ENCODE results near the gene TBCA.

TBCA gene, protein sequence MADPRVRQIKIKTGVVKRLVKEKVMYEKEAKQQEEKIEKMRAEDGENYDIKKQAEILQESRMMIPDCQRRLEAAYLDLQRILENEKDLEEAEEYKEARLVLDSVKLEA

DNA sequence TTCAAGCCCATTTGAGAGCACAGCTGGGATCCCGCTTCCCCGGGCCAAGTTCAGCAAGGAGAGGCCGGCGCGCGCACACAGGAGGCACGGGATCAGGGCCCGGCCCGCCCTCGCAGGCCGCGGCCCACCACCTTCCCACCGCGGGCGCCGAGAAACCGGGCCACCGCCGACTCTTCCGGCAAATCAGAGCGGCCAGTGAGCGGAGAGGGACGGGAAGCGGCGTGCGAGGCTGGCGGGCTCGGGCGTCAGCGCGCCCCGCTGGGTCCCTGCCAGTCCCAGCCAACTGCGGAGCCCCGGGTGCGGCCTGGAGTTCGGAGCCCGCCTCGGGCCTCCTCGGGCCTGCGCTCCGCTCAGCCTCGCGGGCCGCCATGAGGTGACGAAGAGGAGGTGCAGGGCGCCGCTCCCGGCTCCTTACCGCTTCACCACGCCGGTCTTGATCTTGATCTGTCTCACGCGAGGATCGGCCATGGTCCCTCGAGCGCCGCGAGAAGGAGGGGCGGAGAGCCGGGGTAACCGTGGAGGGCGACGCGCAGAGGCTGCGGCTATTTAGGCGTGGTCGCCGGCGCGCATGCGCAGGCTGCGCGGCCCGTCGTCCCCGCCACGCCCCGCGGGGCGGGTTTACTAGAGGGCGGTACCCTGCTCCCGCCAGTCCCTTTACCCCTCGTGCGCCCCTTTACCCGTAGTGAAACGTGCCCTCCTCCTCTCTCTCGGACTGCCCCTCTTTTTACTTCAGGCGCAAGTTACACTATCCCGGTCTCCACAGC lies at the start of gene TBCA:
Gene TBCA, minus strand, starts transcription at position 550 of the 764 bp plus-strand sequence. Its CDS starts 82 bp downstream, at position 468.
- DNase-seq (ENCODE audit: low read depth), result peak; percentile 50

DNA sequence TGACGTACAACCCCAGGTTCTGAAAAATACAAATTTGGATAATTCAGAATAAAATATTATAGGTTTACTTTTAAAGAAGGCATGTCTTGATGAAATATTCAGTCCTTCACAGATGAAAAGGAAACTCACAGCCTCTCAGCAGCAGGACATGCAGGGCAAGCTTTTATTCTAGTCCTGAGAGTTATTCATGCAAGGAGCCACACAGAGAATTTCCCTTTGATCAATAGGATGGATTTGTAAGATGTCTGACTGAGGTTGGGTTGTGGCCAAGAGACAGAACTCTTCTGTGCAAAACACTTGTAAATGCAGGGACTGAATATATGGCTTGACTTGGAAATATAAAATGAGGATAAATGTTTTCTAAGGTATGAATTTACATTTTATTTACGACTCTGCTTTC lies 48.8 kb upstream of the TBCA start:
- DNase-seq (ENCODE audit: low read depth), result no peak

DNA sequence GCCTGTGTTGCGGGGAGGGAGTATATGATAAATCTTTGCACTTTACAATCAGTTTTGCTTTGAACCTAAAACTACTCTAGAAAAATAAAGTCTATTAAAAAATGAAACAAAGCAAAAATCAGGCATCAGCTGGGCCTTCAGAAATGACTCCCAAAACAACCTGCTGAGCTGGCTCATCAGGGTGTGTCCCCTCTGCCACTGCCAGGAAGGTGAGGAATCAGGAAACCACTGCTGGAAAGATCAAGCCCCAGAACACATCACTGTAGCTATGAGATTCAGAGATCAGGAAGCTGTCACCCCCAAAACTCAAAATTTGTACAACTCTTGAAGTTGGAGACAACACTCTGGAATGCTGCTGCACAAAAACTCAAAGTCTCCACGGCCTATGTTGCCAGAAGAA lies 40.5 kb upstream of the TBCA start:
- DNase-seq (ENCODE audit: low read depth), result no peak

DNA sequence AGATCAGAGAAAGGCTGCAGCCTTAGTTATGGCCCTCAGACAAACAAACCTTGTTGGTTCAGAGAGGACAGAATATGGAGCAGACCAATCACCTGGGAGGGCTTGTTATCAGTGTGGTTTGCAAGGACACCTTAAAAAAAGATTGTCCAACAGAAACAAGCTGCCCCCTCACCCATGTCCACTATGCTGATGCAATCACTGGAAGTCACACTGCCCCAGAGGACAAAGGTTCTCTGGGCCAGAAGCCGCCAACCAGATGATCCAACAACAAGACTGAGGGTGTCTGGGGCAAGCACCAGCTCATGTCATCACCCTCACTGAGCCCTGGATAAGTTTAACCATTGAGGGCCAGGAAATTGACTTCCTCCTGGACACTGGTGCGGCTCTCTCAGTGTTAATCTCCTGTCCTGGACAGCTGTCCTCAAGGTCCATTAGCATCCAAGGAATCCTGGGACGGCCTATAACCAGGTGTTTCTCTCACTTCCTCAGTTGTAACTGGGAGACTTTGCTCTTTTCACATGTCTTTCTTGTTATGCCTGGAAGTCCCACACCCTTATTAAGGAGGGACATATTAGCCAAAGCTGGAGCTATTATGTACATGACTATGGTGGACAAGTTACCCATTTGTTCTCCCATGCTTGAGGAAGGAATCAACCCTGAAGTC lies 36.9 kb upstream of the TBCA start:
- DNase-seq (ENCODE audit: low read depth), result no peak

DNA sequence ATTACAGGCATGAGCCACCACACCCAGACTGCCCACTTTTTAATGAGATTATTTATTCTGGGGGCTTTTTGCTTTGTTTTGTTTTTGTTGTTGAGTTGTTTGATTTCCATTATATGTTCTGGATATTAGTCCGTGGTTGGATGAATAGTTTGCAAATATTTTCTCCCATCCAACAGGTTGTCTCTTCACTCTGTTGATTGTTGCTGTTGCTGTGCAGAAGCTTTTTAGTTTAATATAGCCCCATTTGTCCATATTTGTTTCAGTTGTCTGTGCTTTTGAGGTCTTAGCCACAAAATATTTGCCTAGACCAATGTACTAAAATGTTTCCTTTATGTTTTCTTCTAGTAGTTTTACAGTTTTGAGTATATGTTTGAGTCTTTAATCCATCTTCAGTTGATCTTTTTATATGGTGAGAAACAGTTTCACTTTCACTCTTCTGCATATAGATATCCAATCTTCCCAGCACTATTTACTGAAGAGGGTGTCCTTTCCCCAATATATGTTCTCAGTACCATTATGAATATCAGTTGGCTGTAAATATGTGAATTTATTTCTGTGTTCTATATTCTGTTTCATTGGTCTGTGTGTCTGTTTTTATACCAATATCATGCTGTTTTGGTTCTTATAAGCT lies 30.2 kb upstream of the TBCA start:
- no peak for DNase-seq (ENCODE audit: low read depth)

DNA sequence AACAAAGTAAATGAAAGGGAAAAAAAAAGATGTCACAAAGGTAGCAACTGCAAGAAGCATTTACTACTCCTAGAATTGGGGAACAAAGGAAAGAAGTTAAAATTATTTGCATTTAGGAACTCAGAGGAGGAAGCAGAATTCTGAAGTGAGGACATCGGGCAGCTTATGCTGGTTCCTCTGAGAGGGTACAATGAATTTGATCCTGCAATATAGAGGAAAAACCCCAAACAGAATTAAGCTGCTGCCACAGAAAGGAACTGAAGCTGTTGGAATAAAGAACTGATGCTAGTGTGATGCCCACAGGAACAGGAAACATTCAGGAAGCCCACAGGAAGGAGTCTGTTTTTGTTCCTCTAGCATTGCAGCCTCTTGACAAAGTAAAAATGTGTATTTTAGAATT lies 22.3 kb upstream of the TBCA start:
- no peak for DNase-seq (ENCODE audit: low read depth)

DNA sequence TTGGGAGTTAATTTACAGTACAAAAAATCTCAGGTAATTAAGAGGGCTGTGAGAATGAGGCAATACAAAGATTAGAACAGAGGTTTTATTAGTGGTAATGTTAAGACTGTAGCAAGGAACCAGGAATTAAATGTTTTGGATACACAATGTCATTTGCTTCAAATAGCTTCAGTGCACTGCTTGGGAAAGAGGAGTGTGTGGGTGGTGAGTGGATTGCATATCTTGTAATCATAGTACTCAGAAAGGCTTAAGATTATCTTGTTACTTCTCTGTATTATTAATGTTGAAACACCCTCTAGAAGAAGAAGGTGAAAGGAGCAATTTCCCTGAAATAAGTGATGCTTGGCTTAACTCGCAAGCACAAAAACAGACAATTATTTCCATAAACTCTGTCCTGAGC lies 21.0 kb upstream of the TBCA start:
- no peak for DNase-seq (ENCODE audit: low read depth)

DNA sequence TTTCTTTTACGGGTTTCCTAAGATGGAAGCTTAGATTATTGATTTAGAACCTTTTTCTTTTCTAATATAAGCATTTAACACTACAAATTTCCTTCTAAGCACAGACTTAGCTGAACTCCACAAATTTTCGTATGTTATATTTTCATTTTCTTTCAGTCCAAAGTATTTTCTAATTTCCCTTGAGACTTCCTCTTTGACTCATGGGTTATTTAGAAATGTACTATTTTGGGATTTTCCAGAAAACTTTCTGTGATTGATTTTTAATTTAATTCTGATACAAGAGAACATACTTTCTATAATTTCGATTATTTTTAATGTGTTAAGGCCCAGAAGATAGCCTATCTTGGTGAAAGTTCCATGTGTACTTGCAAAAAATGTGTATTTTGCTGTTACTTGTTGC lies 19.7 kb upstream of the TBCA start:
- DNase-seq (ENCODE audit: low read depth), result no peak

DNA sequence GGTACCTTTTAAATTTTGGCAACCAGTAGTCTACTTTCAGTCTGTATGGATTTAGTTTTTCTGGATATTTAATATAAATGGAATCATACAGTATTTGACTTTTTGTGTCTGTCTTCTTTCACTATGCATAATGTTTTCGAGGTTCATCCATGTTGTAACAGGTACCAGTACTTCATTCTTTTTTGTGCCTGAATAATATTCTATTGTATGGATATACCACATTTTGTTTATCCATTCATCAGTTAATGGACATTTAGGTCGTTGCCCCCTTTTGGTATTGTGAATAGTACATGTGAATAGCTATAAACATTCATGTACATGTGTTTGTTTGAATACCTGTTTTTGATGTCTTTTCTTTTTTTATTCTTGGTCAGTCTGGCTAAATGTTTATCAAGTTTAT lies 19.1 kb upstream of the TBCA start:
- no peak for DNase-seq (ENCODE audit: low read depth)

DNA sequence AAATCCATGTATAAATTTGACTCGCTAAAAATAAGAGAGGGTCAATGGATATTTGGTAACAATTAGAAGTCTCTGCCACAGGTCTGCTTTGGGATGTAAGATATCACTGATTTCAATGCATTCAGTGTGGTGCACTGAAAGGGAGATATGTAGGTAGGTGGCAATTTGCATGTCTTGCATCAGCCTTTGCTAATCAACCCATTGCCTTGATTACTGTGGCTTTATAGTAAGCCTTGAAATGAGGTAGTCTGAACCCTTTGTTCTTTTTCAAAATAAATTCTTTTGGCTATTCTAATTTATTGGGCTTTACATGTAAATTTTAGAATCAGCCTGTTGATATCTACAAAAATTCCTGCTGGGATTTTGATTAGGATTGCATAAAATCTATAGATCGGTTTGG lies 15.8 kb upstream of the TBCA start:
- no peak for DNase-seq (ENCODE audit: low read depth)

DNA sequence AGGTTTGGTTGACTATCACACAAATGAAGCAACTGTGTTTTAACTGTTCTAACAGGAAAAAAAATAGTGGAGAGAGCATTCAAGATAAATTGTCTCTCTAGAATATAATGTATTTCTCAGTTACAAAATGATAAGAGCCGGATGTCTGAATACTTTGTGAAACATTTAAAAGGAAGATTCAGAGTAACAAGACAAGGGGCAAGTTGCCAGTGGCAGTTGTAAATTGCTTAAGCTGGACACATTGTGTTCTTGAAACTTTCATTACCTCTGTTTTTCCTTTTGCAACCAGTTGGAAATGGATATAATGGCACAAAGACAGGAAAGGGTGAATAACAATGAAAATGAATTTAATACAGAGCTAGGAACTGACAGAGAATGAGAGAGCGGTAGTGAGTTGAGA lies 15.2 kb upstream of the TBCA start:
- DNase-seq (ENCODE audit: low read depth), result no peak

DNA sequence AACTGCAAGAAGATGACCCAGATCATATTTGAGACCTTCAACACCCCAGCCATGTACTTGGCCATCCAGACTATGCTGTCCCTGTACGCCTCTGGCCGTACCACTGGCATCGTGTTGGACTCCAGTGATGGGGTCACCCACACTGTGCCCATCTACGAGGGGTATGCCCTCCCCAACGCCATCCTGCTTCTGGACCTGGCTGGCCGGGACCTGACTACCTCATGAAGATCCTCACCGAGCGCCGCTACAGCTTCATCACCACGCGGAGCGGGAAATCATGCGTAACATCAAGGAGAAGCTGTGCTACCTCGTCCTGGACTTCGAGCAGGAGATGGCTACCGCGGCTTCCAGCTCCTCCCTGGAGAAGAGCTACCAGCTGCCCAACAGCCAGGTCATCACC lies 9.1 kb upstream of the TBCA start:
- no peak for DNase-seq (ENCODE audit: low read depth)

DNA sequence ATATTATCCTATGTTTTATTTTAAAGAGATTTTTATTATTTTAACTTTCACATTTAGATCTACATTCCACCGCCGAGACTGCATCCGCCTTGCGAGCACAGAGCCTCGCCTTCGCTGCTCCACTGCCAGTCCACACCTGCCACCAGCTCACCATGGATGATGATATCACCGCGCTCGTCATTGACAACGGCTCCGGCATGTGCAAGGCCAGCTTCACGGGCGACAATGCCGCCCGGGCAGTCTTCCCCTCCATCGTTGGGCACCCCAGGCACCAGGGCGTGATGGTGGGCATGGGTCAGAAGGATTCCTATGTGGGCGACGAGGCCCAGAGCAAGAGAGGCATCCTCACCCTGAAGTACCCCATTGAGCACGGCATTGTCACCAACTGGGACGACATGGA lies 8.6 kb upstream of the TBCA start:
- no peak for DNase-seq (ENCODE audit: low read depth)

DNA sequence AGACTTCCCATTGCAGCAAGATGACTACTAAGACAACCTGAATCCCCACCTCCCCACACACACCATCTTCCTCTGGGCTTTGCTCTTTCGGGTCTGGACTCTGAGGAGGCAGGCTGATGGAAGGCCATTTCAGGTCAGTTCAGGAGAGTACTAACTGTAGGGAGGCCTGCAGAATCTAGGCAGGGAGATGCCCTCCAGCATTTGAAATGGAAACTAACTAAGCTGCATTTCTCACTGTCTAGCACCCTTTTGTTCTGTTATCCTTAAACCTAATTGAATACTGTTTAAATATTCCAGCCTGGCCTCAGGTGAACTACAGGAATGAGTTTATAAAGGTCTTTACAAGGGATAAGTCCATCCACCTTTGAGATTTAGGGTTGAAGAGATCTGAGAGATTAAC lies 4.9 kb upstream of the TBCA start:
- DNase-seq (ENCODE audit: low read depth), result no peak

DNA sequence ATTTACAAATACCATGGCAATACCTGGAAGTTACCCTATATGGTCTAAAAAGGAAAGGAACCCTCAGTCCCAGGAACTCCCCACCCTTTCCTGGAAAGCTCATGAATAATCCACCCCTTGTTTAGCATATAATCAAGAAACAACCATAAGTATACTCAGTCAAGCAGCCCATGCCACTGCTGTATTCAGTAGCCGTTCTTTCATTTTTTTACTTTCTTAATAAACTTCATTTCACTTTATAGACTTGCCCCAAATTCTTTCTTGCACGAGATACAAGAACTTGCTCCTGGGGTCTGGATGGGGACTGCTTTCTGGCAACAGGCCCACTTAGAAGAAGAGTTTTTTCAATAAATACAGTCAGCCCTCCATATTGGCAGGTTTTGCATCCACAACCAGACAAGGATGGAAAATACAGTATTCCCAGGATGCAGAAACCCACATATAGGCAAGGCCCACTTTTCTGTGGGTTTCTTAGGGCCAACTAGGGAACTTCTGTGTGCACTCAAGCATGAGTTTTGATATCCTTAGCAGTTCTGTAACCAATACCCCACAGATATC lies 2.8 kb upstream of the TBCA start:
- DNase-seq (ENCODE audit: low read depth), result no peak

DNA sequence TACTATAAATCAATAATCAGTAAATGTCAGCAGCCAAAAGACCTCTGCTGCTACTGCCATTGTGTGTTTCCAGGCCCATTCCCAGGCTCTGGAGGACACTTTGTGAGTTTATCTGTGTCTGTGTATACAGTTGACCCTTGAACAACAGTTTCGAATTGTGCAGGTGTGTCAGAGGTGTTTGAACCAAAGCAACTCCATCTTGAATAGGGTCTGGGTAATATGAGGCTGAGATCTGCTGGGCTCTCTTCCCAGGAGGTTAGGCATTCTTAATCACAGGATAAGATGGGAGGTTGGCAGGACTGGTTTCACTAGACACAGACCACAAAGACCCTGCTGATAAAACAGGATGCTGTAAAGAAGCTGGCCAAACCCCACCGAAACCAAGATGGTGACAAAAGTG lies 2.3 kb upstream of the TBCA start:
- no peak for DNase-seq (ENCODE audit: low read depth)

DNA sequence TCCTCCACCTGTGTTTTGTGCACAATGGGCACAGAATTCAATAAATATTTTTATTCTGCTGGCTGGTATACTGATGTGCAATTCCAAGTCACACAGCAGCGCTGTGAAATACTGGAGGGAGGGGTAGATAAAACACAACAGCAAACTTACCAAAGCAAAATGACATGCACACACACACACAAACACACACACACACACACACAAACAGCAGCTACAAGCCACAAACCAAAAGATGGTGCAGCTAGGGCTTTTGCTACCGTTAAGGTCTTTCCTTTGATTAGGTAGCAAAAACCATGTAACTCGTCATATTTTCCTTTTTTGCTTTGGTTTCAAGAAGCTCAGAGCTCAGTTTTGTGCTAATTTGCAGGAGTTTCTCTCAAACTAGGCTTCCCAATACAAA lies 1.8 kb upstream of the TBCA start:
- DNase-seq (ENCODE audit: low read depth), result no peak

DNA sequence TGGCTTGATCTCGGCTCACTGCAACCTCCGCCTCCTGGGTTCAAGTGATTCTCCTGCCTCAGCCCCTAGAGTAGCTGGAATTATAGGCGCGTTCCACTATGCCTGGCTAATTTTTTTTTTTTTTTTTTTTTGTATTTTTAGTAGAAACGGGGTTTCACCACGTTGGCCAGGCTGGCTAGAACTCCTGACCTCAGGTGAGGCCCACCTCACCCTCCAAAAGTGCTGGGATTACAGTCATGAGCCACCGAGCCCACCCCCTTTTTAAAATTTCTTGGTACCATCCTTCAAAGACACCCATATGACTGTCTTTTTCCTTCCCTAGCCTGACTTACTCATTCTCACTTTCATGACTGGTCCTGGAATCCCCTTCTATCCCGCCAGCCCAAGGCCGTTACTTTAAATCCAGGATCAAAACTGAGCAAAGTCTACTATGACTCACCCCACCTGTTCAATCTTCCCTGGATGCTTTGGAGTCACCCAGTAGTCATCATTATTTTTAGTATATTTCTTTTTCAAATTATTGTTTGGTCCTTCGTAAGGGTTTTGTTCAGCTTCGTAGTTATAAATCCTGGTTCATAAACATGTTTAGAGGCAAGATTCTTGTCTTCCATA lies 1.2 kb upstream of the TBCA start:
- DNase-seq (ENCODE audit: low read depth), result no peak

DNA sequence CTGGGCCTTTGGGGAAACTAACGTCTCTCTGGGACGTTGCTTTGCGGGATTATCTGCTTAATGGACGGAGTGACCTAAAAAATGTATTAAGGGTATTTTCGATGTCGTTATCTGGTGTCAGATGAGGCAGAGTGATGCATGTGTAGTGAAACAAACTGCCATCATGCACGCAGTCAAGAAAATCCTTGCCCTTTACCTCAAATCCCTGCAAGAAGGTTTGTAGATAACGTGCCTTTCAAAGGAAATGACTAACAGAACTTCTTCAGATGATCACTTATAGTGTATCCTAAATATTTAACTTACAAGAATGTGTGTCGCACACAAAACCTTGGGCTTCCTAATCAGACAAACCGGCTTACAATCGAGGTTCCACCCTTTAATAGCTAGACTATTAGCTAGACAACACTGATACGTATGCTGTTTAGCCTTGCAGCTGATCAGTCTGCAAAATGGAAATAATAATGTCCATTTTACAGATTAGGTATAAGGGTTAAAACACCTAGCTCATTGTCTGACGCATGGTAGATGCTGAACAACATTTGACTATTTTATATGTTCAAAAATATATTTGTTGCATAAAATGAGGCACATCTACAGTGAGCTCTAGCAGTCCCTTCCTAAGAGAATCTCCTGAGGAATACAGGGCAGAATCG lies 541 bp upstream of the TBCA start:
- peak; percentile 2 for DNase-seq (ENCODE audit: low read depth)

DNA sequence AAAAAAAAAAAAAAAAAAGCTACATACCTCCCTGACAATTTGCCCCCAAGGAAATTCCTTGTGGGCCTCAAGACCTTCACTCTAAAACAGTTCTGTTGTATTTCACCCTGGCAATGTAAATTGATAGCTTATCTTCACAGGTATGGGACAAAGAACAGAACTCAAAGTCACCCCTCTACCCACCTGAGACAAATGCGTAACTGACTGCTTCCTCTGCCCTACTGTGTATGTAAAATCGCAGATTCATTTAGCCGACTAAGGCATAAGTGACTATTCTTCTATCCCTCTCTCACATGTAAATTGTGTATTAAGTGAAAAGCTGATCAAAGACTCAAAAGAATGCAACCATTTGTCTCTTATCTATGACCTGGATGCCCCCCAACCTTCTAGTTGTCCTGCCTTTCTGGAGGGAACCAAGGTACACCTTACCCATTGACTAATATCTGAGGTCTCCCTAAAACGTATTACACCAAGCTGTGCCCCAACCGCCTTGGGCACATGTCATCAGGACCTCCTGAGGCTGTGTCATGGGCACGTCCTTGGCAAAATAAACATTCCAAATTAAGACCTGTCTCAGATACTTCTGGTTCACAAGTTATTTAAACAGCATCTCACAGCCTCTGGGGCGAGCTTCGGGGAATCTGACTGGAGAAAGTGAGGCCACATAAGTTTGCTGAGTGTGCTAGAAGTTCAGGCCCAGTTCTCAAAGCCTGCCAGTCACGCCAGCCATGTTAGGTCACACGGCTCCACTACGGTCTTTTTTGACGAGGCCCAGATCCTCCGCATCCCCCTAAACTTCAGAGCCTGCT lies 954 bp downstream of the TBCA start:
- peak; percentile 11 for DNase-seq (ENCODE audit: low read depth)

DNA sequence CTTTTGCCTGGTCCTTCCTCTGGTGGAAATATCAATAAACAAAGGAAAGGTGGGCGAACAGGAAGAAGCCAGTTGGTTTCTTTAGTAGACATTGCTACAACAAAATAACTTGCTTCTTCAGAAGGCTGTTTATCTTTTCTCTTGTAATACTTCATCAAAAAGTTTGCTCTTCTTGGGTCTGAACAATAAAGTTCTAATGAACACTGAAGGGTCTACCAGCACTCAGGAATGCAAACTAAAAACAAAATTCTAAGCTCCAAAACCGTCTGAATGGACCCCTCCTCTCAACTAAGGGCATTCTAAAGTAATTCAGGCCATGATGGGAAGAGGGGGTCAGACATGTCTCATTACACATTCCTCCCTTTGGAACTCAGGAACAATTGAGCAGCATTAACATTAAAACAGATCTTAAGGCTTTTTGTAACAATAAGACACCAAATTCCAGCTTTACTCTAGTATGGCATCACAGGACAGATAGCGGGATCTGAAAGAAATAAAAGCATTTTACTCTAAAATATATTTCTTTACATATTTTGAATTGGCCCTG lies 2.3 kb downstream of the TBCA start:
- no peak for DNase-seq (ENCODE audit: low read depth)

Measured in HS-27A (cell line).